Measurements from ENCODE around the gene NACC2. TPM values are rescaled to one million over a fixed set of nuclear protein-coding genes. Genes with fewer than 3 reads are reported as not detected.
A peak's percentile ranks its signal among the peaks of the same experiment; 100 is the strongest.

NACC2 gene
- 19.9 and 20.0 TPM in 2 replicates for total RNA-seq (2012; rRNA removed)

GRCh38 chr9:136095070-136096058 lies at the start of gene NACC2:
TSS of gene NACC2 (minus strand) at chr9:136095289. CDS start at chr9:136050521, 44,768 bp downstream.
- peaks cover 37% of the 10 kb centered on the region for H3K4me1 ChIP-seq (ENCODE audit: control insufficient read depth, insufficient read depth, low read length)
- peaks cover 4% of the 10 kb centered on the region for H3K27me3 ChIP-seq (ENCODE audit: control insufficient read depth, insufficient read depth, low read length)
- H3K9ac ChIP-seq (ENCODE audit: low read depth, low read length): peak within 1 kb of the TSS; percentile 89

GRCh38 chr9:136144450-136144849 lies 49.4 kb upstream of the NACC2 start:
- Histone ChIP-seq H3K36me3 (ENCODE audit: insufficient read depth, low read length) (no peaks in the 10 kb centered on the region), H3K4me1 (ENCODE audit: control insufficient read depth, insufficient read depth, low read length) (no peaks in the 10 kb centered on the region), H3K9me3 (replicated peaks; ENCODE audit: low read length) (no peaks in the 10 kb centered on the region), H3K9ac (ENCODE audit: low read depth, low read length) (no peak overlapping the region), H3K4me3 (ENCODE audit: low read length) (no peak overlapping the region), H3K4me2 (ENCODE audit: low read length) (no peak overlapping the region), H3K27me3 (ENCODE audit: control insufficient read depth, insufficient read depth, low read length) (peaks cover 44% of the 10 kb centered on the region)

More at GRCh38 chr9:136095070-136096058, at the start of gene NACC2:
- H3K36me3 ChIP-seq (ENCODE audit: insufficient read depth, low read length): peaks cover 6% of the 10 kb centered on the region
- no peaks in the 10 kb centered on the region for H3K9me3 ChIP-seq (replicated peaks; ENCODE audit: low read length)
- peak within 1 kb of the TSS; percentile 80 for H3K4me3 ChIP-seq (ENCODE audit: low read length)
- peak within 1 kb of the TSS; percentile 99 for H3K4me2 ChIP-seq (ENCODE audit: low read length)

- Histone ChIP-seq H3K9ac (ENCODE audit: low read depth, low read length) (no peak overlapping the region), H3K4me1 (ENCODE audit: control insufficient read depth, insufficient read depth, low read length) (no peaks in the 10 kb centered on the region), H3K36me3 (ENCODE audit: insufficient read depth, low read length) (no peaks in the 10 kb centered on the region), H3K4me2 (ENCODE audit: low read length) (no peak overlapping the region), H3K9me3 (replicated peaks; ENCODE audit: low read length) (no peaks in the 10 kb centered on the region), H3K27me3 (ENCODE audit: control insufficient read depth, insufficient read depth, low read length) (peaks cover 43% of the 10 kb centered on the region), H3K4me3 (ENCODE audit: low read length) (no peak overlapping the region)
Measured at GRCh38 chr9:136143215-136144001, 48.3 kb upstream of the NACC2 start.

- Histone ChIP-seq H3K27me3 (ENCODE audit: control insufficient read depth, insufficient read depth, low read length) (peaks cover 39% of the 10 kb centered on the region), H3K4me2 (ENCODE audit: low read length) (no peak overlapping the region), H3K36me3 (ENCODE audit: insufficient read depth, low read length) (no peaks in the 10 kb centered on the region), H3K9ac (ENCODE audit: low read depth, low read length) (no peak overlapping the region), H3K4me3 (ENCODE audit: low read length) (no peak overlapping the region), H3K4me1 (ENCODE audit: control insufficient read depth, insufficient read depth, low read length) (no peaks in the 10 kb centered on the region), H3K9me3 (replicated peaks; ENCODE audit: low read length) (no peaks in the 10 kb centered on the region)
Measured at GRCh38 chr9:136142859-136143214, 47.7 kb upstream of the NACC2 start.

GRCh38 chr9:136142414-136142796 lies 47.3 kb upstream of the NACC2 start:
- Histone ChIP-seq H3K4me3 (ENCODE audit: low read length) (no peak overlapping the region), H3K36me3 (ENCODE audit: insufficient read depth, low read length) (no peaks in the 10 kb centered on the region), H3K9ac (ENCODE audit: low read depth, low read length) (no peak overlapping the region), H3K27me3 (ENCODE audit: control insufficient read depth, insufficient read depth, low read length) (peaks cover 38% of the 10 kb centered on the region), H3K4me1 (ENCODE audit: control insufficient read depth, insufficient read depth, low read length) (no peaks in the 10 kb centered on the region), H3K9me3 (replicated peaks; ENCODE audit: low read length) (no peaks in the 10 kb centered on the region), H3K4me2 (ENCODE audit: low read length) (no peak overlapping the region)

GRCh38 chr9:136141682-136142413 lies 46.8 kb upstream of the NACC2 start:
- H3K27me3 ChIP-seq (ENCODE audit: control insufficient read depth, insufficient read depth, low read length): peaks cover 39% of the 10 kb centered on the region
- H3K4me3 ChIP-seq (ENCODE audit: low read length): no peak overlapping the region
- no peaks in the 10 kb centered on the region for H3K9me3 ChIP-seq (replicated peaks; ENCODE audit: low read length)
- no peaks in the 10 kb centered on the region for H3K4me1 ChIP-seq (ENCODE audit: control insufficient read depth, insufficient read depth, low read length)
- no peaks in the 10 kb centered on the region for H3K36me3 ChIP-seq (ENCODE audit: insufficient read depth, low read length)
- no peak overlapping the region for H3K9ac ChIP-seq (ENCODE audit: low read depth, low read length)
- no peak overlapping the region for H3K4me2 ChIP-seq (ENCODE audit: low read length)

- H3K27me3 ChIP-seq (ENCODE audit: control insufficient read depth, insufficient read depth, low read length): peaks cover 41% of the 10 kb centered on the region
Measured at GRCh38 chr9:136140966-136141365, 45.9 kb upstream of the NACC2 start.

GRCh38 chr9:136140046-136140445 lies 45.0 kb upstream of the NACC2 start:
- Histone ChIP-seq H3K36me3 (ENCODE audit: insufficient read depth, low read length) (no peaks in the 10 kb centered on the region), H3K4me3 (ENCODE audit: low read length) (no peak overlapping the region), H3K4me2 (ENCODE audit: low read length) (no peak overlapping the region), H3K27me3 (ENCODE audit: control insufficient read depth, insufficient read depth, low read length) (peaks cover 41% of the 10 kb centered on the region), H3K9me3 (replicated peaks; ENCODE audit: low read length) (no peaks in the 10 kb centered on the region), H3K4me1 (ENCODE audit: control insufficient read depth, insufficient read depth, low read length) (no peaks in the 10 kb centered on the region), H3K9ac (ENCODE audit: low read depth, low read length) (no peak overlapping the region)

More at GRCh38 chr9:136140966-136141365, 45.9 kb upstream of the NACC2 start:
- Histone ChIP-seq H3K9me3 (replicated peaks; ENCODE audit: low read length) (no peaks in the 10 kb centered on the region), H3K9ac (ENCODE audit: low read depth, low read length) (no peak overlapping the region), H3K4me1 (ENCODE audit: control insufficient read depth, insufficient read depth, low read length) (no peaks in the 10 kb centered on the region), H3K36me3 (ENCODE audit: insufficient read depth, low read length) (no peaks in the 10 kb centered on the region), H3K4me3 (ENCODE audit: low read length) (no peak overlapping the region), H3K4me2 (ENCODE audit: low read length) (no peak overlapping the region)

GRCh38 chr9:136138566-136138965 lies 43.5 kb upstream of the NACC2 start:
- Histone ChIP-seq H3K4me1 (ENCODE audit: control insufficient read depth, insufficient read depth, low read length) (peaks cover 2% of the 10 kb centered on the region), H3K9ac (ENCODE audit: low read depth, low read length) (no peak overlapping the region), H3K9me3 (replicated peaks; ENCODE audit: low read length) (no peaks in the 10 kb centered on the region), H3K4me3 (ENCODE audit: low read length) (no peak overlapping the region), H3K27me3 (ENCODE audit: control insufficient read depth, insufficient read depth, low read length) (peaks cover 44% of the 10 kb centered on the region), H3K4me2 (ENCODE audit: low read length) (no peak overlapping the region), H3K36me3 (ENCODE audit: insufficient read depth, low read length) (no peaks in the 10 kb centered on the region)

- no peak overlapping the region for H3K9ac ChIP-seq (ENCODE audit: low read depth, low read length)
- H3K4me3 ChIP-seq (ENCODE audit: low read length): no peak overlapping the region
- H3K9me3 ChIP-seq (replicated peaks; ENCODE audit: low read length): no peaks in the 10 kb centered on the region
- peaks cover 5% of the 10 kb centered on the region for H3K4me1 ChIP-seq (ENCODE audit: control insufficient read depth, insufficient read depth, low read length)
- no peak overlapping the region for H3K4me2 ChIP-seq (ENCODE audit: low read length)
- peaks cover 47% of the 10 kb centered on the region for H3K27me3 ChIP-seq (ENCODE audit: control insufficient read depth, insufficient read depth, low read length)
- no peaks in the 10 kb centered on the region for H3K36me3 ChIP-seq (ENCODE audit: insufficient read depth, low read length)
Measured at GRCh38 chr9:136137321-136138265, 42.5 kb upstream of the NACC2 start.
